PC-3 (cell line): ENCODE data around the gene STXBP6. TPM values are rescaled to one million over a fixed set of nuclear protein-coding genes. Genes with fewer than 3 reads are reported as not detected.

ENCODE experiments used
- ATAC-seq: fragments of 200-7000 bp; cut with Tn5 transposase; 2 replicates; pipeline ENCODE4 v1.9.1; 2020; ENCODE audit warnings: mild to moderate bottlenecking, moderate library complexity
- BruUV-seq: library from RNA; stranded (reverse); fragments of 400-500 nt; replicated peaks from 2 replicates; lab custom pipeline; 2021; lab: Mats Ljungman, UMichigan
- CTCF ChIA-PET: fragments of 300-600 bp; sonication (Branson Sonifier 250); formaldehyde crosslinking; loops from one replicate; lab custom pipeline; 2022; ENCODE audit warnings: antibody characterized with exemption; lab: Charles Lee
- POLR2A ChIA-PET: fragments of 300-600 bp; sonication (Branson Sonifier 250); formaldehyde crosslinking; loops from one replicate; lab custom pipeline; 2022; ENCODE audit warnings: antibody characterized with exemption; ENCODE audit not compliant: unreplicated experiment; lab: Charles Lee
- DNase-seq: peaks from one replicate; pipeline ENCODE4 v3.0.0-alpha.2; 2015
- H2AFZ ChIP-seq: fragments of 300-600 bp; sonication (generic); 2 replicates; pipeline ENCODE4 v1.6.0; 2016; ENCODE audit warnings: antibody characterized with exemption, low read length
- H3F3A ChIP-seq: fragments of 300-600 bp; sonication (generic); one replicate; pipeline ENCODE4 v1.6.0; 2017; ENCODE audit warnings: antibody characterized with exemption, low read length, control low read depth, mild to moderate bottlenecking; ENCODE audit not compliant: unreplicated experiment
- H3K27ac ChIP-seq: fragments of 300-600 bp; sonication (generic); 2 replicates; pipeline ENCODE4 v1.5.1; 2016; ENCODE audit warnings: mild to moderate bottlenecking, low read length
- H3K27me3 ChIP-seq: fragments of 300-600 bp; sonication (generic); 2 replicates; pipeline ENCODE4 v1.6.1; 2016; ENCODE audit warnings: low read length, mixed read lengths
- H3K36me3 ChIP-seq: fragments of 300-600 bp; sonication (generic); 2 replicates; pipeline ENCODE4 v1.6.1; 2016; ENCODE audit warnings: low read depth, mixed run types, low read length, mixed read lengths
- H3K4me1 ChIP-seq: fragments of 300-600 bp; sonication (generic); 2 replicates; pipeline ENCODE4 v1.5.1; 2016; ENCODE audit warnings: low read length; ENCODE audit not compliant: insufficient read depth
- H3K4me2 ChIP-seq: fragments of 300-600 bp; sonication (generic); 2 replicates; pipeline ENCODE4 v1.6.0; 2016; ENCODE audit warnings: low read length
- H3K4me3 ChIP-seq: fragments of 300-600 bp; sonication (generic); 2 replicates; pipeline ENCODE4 v1.5.1; 2016; ENCODE audit warnings: mild to moderate bottlenecking, low read length, mixed read lengths
- H3K79me2 ChIP-seq: fragments of 300-600 bp; sonication (generic); 2 replicates; pipeline ENCODE4 v1.6.1; 2017; ENCODE audit warnings: low read length, mixed read lengths
- H3K9ac ChIP-seq: fragments of 300-600 bp; sonication (generic); 2 replicates; pipeline ENCODE4 v1.6.0; 2016; ENCODE audit warnings: mild to moderate bottlenecking, low read length
- H3K9me2 ChIP-seq: fragments of 300-600 bp; sonication (generic); replicated peaks from 2 replicates; pipeline ENCODE4 v1.6.1; 2016; ENCODE audit warnings: mixed run types, low read length, mixed read lengths
- H3K9me3 ChIP-seq: fragments of 300-600 bp; sonication (generic); 2 replicates; pipeline ENCODE4 v1.6.1; 2016; ENCODE audit warnings: low read length, mixed read lengths
- H4K20me1 ChIP-seq: fragments of 300-600 bp; sonication (generic); 2 replicates; pipeline ENCODE4 v1.6.1; 2016; ENCODE audit warnings: low read length, mixed read lengths
- CTCF ChIP-seq: fragments of 300-600 bp; sonication (generic); conservative IDR thresholded peaks from 2 replicates; pipeline ENCODE4 v1.5.1; 2017; ENCODE audit warnings: antibody characterized with exemption, low read depth, mild to moderate bottlenecking, low read length
- EZH2 ChIP-seq: fragments of 300-600 bp; sonication (generic); IDR thresholded peaks from one replicate; pipeline ENCODE4 v1.6.1; 2017; ENCODE audit warnings: antibody characterized with exemption, mild to moderate bottlenecking, low read length; ENCODE audit not compliant: unreplicated experiment
- EZH2phosphoT487 ChIP-seq: fragments of 300-600 bp; sonication (generic); IDR thresholded peaks from 2 replicates; pipeline ENCODE4 v1.6.1; 2018; ENCODE audit warnings: mild to moderate bottlenecking, antibody characterized with exemption, low read length, borderline replicate concordance
- intact Hi-C: fragments of 100-400 bp; cut with micrococcal nuclease; formaldehyde crosslinking; loops from 2 replicates; pipeline ENCODE4 v1.9.0; 2023
- total RNA-seq: library from RNA; depleted of rRNA; stranded (reverse); fragments of >200 nt; gene quantifications from 2 replicates; pipeline ENCODE4 v1.2.3, GENCODE V29; 2014

STXBP6 gene
- total RNA-seq, 1 experiment from 2014 or later = 0.40 TPM

- Histone ChIP-seq H3K36me3 (no peaks in the 10 kb centered on the region), H3K9me2 (no peaks in the 10 kb centered on the region), H3K4me1 (no peaks in the 10 kb centered on the region), H3K9ac (no peak overlapping the region), H3K27me3 (no peaks in the 10 kb centered on the region), H3F3A (no peaks in the 10 kb centered on the region), H2AFZ (no peak overlapping the region), H3K4me2 (no peak overlapping the region), H3K4me3 (no peak overlapping the region), H4K20me1 (no peaks in the 10 kb centered on the region), H3K27ac (no peak overlapping the region), H3K9me3 (no peaks in the 10 kb centered on the region), H3K79me2 (no peaks in the 10 kb centered on the region)
- POLR2A ChIA-PET = no interaction called here
- DNase-seq (no peak), ATAC-seq (no peak)
- CTCF ChIA-PET = no interaction called here
- no TSS peak for BruUV-seq
- no peak for TF ChIP-seq EZH2
- no peak for TF ChIP-seq EZH2phosphoT487
- no peak for TF ChIP-seq CTCF
- intact Hi-C loops = no loop called here
These were observed 260.5 kb downstream of the STXBP6 start for GRCh38 chr14:24789378-24789884.

DNA sequence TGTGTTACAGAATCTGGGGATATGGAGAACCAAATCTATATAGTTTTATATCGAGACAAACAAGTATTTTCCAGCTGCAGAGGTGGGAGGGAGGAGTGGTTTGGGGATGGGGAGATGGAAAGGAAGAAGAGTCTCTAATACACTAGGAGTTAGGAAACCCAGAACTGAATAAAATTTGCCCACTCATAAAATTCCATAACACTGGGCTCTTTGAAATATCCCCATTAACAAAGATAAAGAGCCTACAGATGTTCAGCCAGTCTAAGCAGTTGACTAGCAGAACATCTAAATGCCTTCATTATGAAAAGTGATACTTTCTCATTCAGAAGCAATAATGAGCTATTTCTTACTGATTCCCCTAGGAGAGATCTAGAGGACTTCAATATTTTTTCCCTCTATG is 264.2 kb downstream of the STXBP6 start:
- ChIA-PET POLR2A (no interaction called here), CTCF (no interaction called here)
- Histone ChIP-seq H3K27me3 (no peaks in the 10 kb centered on the region), H3K4me3 (no peak overlapping the region), H3K4me1 (no peaks in the 10 kb centered on the region), H3K79me2 (no peaks in the 10 kb centered on the region), H3K4me2 (no peak overlapping the region), H3K9ac (no peak overlapping the region), H2AFZ (no peak overlapping the region), H3K27ac (no peak overlapping the region), H3K9me3 (no peaks in the 10 kb centered on the region), H4K20me1 (no peaks in the 10 kb centered on the region), H3F3A (no peaks in the 10 kb centered on the region), H3K36me3 (no peaks in the 10 kb centered on the region), H3K9me2 (no peaks in the 10 kb centered on the region)
- DNase-seq (no peak), ATAC-seq (no peak)
- intact Hi-C loops = no loop called here
- no TSS peak for BruUV-seq
- TF ChIP-seq EZH2 = no peak
- TF ChIP-seq EZH2phosphoT487 = no peak
- TF ChIP-seq CTCF = no peak

DNA sequence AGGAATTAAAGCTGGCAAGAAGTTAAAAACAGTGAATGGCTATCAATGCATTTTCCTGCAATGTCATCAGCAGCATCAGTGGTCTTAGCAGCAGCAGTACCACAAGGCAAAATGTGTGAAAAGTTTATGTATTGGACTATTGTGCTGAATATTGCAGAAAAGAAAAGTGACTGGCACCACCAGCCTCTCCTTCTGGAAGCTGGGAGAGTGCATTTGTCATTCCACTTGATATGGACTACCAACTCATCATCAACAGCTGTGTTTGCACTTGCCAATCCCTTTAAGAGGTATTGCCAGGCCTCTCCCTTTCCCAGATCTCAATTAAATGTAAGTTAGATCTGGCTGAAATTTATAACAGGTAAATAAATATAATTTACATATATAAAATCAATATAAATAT is 265.0 kb downstream of the STXBP6 start:
- H3K4me2 ChIP-seq = no peak overlapping the region
- H3K36me3 ChIP-seq = no peaks in the 10 kb centered on the region
- no TSS peak for BruUV-seq
- CTCF ChIA-PET = no interaction called here
- TF ChIP-seq EZH2 = no peak
- TF ChIP-seq CTCF = no peak
- no peak for TF ChIP-seq EZH2phosphoT487
- no peaks in the 10 kb centered on the region for H3K79me2 ChIP-seq
- no peak overlapping the region for H3K27ac ChIP-seq
- no peak overlapping the region for H2AFZ ChIP-seq
- no peaks in the 10 kb centered on the region for H3F3A ChIP-seq
- POLR2A ChIA-PET = no interaction called here
- no peaks in the 10 kb centered on the region for H3K9me3 ChIP-seq
- no peaks in the 10 kb centered on the region for H3K9me2 ChIP-seq
- H3K9ac ChIP-seq = no peak overlapping the region
- no peaks in the 10 kb centered on the region for H3K4me1 ChIP-seq
- no peak overlapping the region for H3K4me3 ChIP-seq
- no peaks in the 10 kb centered on the region for H4K20me1 ChIP-seq
- no peak for DNase-seq
- no peaks in the 10 kb centered on the region for H3K27me3 ChIP-seq
- intact Hi-C loops = no loop called here
- ATAC-seq = no peak
